Right lobe of liver (tissue), 6 donors: Measurements from ENCODE around the gene LRRC63. TPM values are rescaled to one million over a fixed set of nuclear protein-coding genes. Genes with fewer than 3 reads are reported as not detected.

ENCODE experiments used
- ATAC-seq, 4 donors: fragments of 200-7000 bp; cut with Tn5 transposase; one replicate each; pipeline ENCODE4 v1.9.1; 2020; ENCODE audit warnings: mild to moderate bottlenecking in 4 of 4, moderate library complexity in 4 of 4
- DNase-seq, 3 donors: peaks; one replicate each; pipeline ENCODE4 v3.0.0-alpha.2; 2020
- H3K27ac ChIP-seq, 3 donors: fragments of 200-600 bp; one replicate each; pipeline ENCODE4 v1.8.0; 2022
- H3K27me3 ChIP-seq, 2 donors: fragments of 200-600 bp; one replicate each; pipeline ENCODE4 v1.8.0; 2022
- H3K36me3 ChIP-seq, 4 donors: fragments of 200-600 bp; sonication (generic) in 1 of 4; one replicate each; pipeline versions ENCODE4 v1.5.1 to v1.8.0; 2017 to 2022; ENCODE audit warnings: control low read depth in 1 of 4
- H3K4me1 ChIP-seq, 4 donors: fragments of 200-600 bp; sonication (generic) in 1 of 4; one replicate each; pipeline versions ENCODE4 v1.5.1 to v1.8.0; 2017 to 2022; ENCODE audit warnings: control low read depth in 1 of 4
- H3K4me3 ChIP-seq, 3 donors: fragments of 200-600 bp; one replicate each; pipeline ENCODE4 v1.8.0; 2022
- H3K9me3 ChIP-seq, 4 donors: fragments of 200-600 bp; sonication (generic) in 1 of 4; one replicate each; pipeline versions ENCODE4 v1.5.1 to v1.8.0; 2017 to 2022; ENCODE audit warnings: control low read depth in 1 of 4
- POLR2A ChIP-seq: fragments of 450-650 bp; IDR thresholded peaks from one replicate; pipeline ENCODE4 v1.6.1; 2017; ENCODE audit warnings: antibody characterized with exemption, mild to moderate bottlenecking
- WGBS: methylation state at CpG from one replicate; pipeline ENCODE4 v1.1.6; 2018; ENCODE audit warnings: low coverage, low lambda C conversion rate; ENCODE audit not compliant: insufficient coverage; ENCODE audit errors: missing lambda C conversion rate; 5-methylcytosine and 5-hydroxymethylcytosine counted together
- intact Hi-C, 2 donors: fragments of 100-400 bp; cut with DNase I; formaldehyde crosslinking; loops; one replicate each; pipeline versions ENCODE4 v1.11.2 to v1.14.1; 2022
- small RNA-seq, 2 experiments: library from RNA; depleted of rRNA; stranded (forward); fragments of <200 nt; gene quantifications; one replicate each; pipeline ENCODE3, GENCODE V24; 2016
- total RNA-seq, 6 experiments: library from RNA; depleted of rRNA in 2 of 6; stranded (reverse); fragments of >200 nt in 2 of 6; fragmentation: NEBNext Ultra II Directional in 3 of 6; extraction: Animal tissue kit (Norgen Biotek cat#: 25700) in 3 of 6; gene quantifications; one replicate each; pipeline versions ENCODE4 v1.1.0 to v1.2.4, GENCODE V29; 2016 to 2023
- TF ChIP-seq, protein P1 (sequence below), 4 donors: fragments of 200-600 bp in 3 of 4; fragments of 450-650 bp in 1 of 4; IDR thresholded peaks; one replicate each; pipeline versions ENCODE4 v1.5.1 to v1.8.0; 2016 to 2022; ENCODE audit warnings: antibody characterized with exemption in 4 of 4, mild to moderate bottlenecking in 2 of 4
- donor health status: DM: no; HTN: yes; CAD: no.
- donor health status: DM: no; HTN: no; CAD: no.
- donor health status: DM: no; HTN: no; CAD: no.
- donor health status: DM: no; HTN: yes; CAD: no.
- donor health status: DM: no; HTN: yes; CAD: no.

LRRC63 gene
- total RNA-seq, 6 experiments from 2014 or later, result 0.12 TPM; not detected in 5

DNA sequence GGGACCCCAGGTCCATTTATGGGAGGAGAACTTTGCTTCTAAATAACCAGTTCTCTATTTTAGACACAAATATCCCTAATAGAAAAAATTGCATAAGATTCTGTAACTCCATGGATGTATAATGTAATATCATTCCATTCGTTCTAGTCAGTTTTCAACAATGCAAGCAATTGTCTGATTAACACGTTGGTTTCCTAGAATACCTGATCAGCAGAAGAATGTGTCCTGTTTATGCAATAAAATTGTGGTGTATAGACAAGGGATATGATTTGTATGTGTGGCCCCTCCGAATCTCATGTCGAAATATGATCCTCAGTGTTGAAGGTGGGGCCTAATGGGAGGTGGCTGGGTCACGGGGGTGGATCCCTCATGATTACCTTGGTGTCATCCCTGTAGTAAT lies 113.2 kb downstream of the LRRC63 start:
- intact Hi-C loops, result no loop called here
- no peak overlapping the region for H3K4me3 ChIP-seq
- H3K9me3 ChIP-seq, result no peaks in the 10 kb centered on the region
- no peak overlapping the region for H3K27ac ChIP-seq
- WGBS, result 65% methylated on average over 4 of the region's 5 CpGs
- H3K27me3 ChIP-seq, result no peaks in the 10 kb centered on the region
- H3K4me1 ChIP-seq, result peaks cover 0 to 10% (median 0%) of the 10 kb centered on the region in 4 donors
- no peak for ATAC-seq
- TF ChIP-seq POLR2A, result no peak
- TF ChIP-seq, protein P1, sequence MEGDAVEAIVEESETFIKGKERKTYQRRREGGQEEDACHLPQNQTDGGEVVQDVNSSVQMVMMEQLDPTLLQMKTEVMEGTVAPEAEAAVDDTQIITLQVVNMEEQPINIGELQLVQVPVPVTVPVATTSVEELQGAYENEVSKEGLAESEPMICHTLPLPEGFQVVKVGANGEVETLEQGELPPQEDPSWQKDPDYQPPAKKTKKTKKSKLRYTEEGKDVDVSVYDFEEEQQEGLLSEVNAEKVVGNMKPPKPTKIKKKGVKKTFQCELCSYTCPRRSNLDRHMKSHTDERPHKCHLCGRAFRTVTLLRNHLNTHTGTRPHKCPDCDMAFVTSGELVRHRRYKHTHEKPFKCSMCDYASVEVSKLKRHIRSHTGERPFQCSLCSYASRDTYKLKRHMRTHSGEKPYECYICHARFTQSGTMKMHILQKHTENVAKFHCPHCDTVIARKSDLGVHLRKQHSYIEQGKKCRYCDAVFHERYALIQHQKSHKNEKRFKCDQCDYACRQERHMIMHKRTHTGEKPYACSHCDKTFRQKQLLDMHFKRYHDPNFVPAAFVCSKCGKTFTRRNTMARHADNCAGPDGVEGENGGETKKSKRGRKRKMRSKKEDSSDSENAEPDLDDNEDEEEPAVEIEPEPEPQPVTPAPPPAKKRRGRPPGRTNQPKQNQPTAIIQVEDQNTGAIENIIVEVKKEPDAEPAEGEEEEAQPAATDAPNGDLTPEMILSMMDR (IDR thresholded peaks at IDR 0.05), result no peak
- DNase-seq, result no peak
- H3K36me3 ChIP-seq, result no peaks in the 10 kb centered on the region

Small RNAs within 50 kb of the gene (small RNA-seq; reads per million reads assigned to genes)
- 0 reads per million in 2 experiments for gene RN7SKP5
- gene RN7SL288P, result 0 reads per million in 2 experiments

Other genes starting within 250 kb of the LRRC63 start
- 10 to 100 TPM; 20.3 to 52.8 (median 50.3) TPM for gene ZC3H13, start 159.2 kb upstream of the LRRC63 start, total RNA-seq
- 100 to 1,000 TPM; 342 to 693 (median 554) TPM for gene CPB2, start 106.9 kb upstream of the LRRC63 start, total RNA-seq
- gene LCP1, start 29.8 kb upstream of the LRRC63 start, total RNA-seq, result 10 to 100 TPM; 19.7 to 58.1 (median 22.8) TPM
- gene RUBCNL, start 175.3 kb downstream of the LRRC63 start, total RNA-seq, result 1 to 10 TPM in 3 of 6 experiments, under 1 TPM in 3; 0.46 to 2.3 (median 1.0) TPM